Peyer's patch (tissue), 4 donors: ENCODE measurements around the gene ENG. TPM values are rescaled to one million over a fixed set of nuclear protein-coding genes. Genes with fewer than 3 reads are reported as not detected.

Experiments
- DNase-seq, 3 donors: peaks; one replicate each; pipeline ENCODE4 v3.0.0-alpha.2; 2017 to 2019
- H3K27ac ChIP-seq, 4 donors: fragments of 200-600 bp; sonication (generic); one replicate each; pipeline ENCODE4 v1.5.1; 2016 to 2019
- H3K27me3 ChIP-seq, 2 donors: fragments of 200-600 bp; sonication (generic); one replicate each; pipeline ENCODE4 v1.5.1; 2019
- H3K36me3 ChIP-seq, 3 donors: fragments of 200-600 bp; sonication (generic); one replicate each; pipeline ENCODE4 v1.5.1; 2016 to 2019
- H3K4me1 ChIP-seq, 4 donors: fragments of 200-600 bp; sonication (generic); one replicate each; pipeline ENCODE4 v1.5.1; 2016 to 2019
- H3K4me3 ChIP-seq, 4 donors: fragments of 200-600 bp; sonication (generic); 1 replicate in 3 of 4; 2 replicates in 1 of 4; pipeline ENCODE4 v1.5.1; 2016 to 2019; ENCODE audit warnings: mild to moderate bottlenecking in 1 of 4
- H3K9me3 ChIP-seq, 4 donors: fragments of 200-600 bp; sonication (generic); one replicate each; pipeline ENCODE4 v1.5.1; 2016 to 2019; ENCODE audit warnings: mild to moderate bottlenecking in 1 of 4
- POLR2A ChIP-seq, 2 donors: fragments of 450-650 bp; IDR thresholded peaks; one replicate each; pipeline ENCODE4 v1.5.1; 2017; ENCODE audit warnings: antibody characterized with exemption in 2 of 2, mild to moderate bottlenecking in 2 of 2, moderate library complexity in 2 of 2
- total RNA-seq, 4 donors: library from RNA; depleted of rRNA; stranded (reverse); fragments of >200 nt; gene quantifications; one replicate each; pipeline ENCODE4 v1.1.0, GENCODE V29; 2016
- TF ChIP-seq, protein P1 (sequence below), 6 experiments: fragments of 450-650 bp in 4 of 6; fragments of 200-600 bp in 2 of 6; sonication (generic) in 1 of 6; IDR thresholded peaks; one replicate each; pipeline ENCODE4 v1.5.1; 2017 to 2019; ENCODE audit warnings: antibody characterized with exemption in 6 of 6, mild to moderate bottlenecking in 3 of 6, moderate library complexity in 1 of 6

The ENG gene
- total RNA-seq, 4 donors from 2014 or later = 7.0 to 49.5 (median 25.0) TPM

GRCh38 chr9:127877566-127877998 is 23.1 kb upstream of the ENG start, which contains the start of gene AK1:
Gene AK1, minus strand, starts transcription at chr9:127877675. Its CDS starts 3,058 bp downstream, at chr9:127874617.
- Histone ChIP-seq H3K27ac (peak within 1 kb of the TSS; percentile 38 to 74 (median 58)), H3K9me3 (no peaks in the 10 kb centered on the region), H3K4me3 (peak within 1 kb of the TSS; percentile 27 to 70 (median 48)), H3K4me1 (peaks cover 0 to 45% (median 0%) of the 10 kb centered on the region in 4 donors), H3K27me3 (no peaks in the 10 kb centered on the region), H3K36me3 (no peaks in the 10 kb centered on the region)
- DNase-seq = peak in 2 of 3 donors; percentile 77 to 83
- TF ChIP-seq, protein P1, sequence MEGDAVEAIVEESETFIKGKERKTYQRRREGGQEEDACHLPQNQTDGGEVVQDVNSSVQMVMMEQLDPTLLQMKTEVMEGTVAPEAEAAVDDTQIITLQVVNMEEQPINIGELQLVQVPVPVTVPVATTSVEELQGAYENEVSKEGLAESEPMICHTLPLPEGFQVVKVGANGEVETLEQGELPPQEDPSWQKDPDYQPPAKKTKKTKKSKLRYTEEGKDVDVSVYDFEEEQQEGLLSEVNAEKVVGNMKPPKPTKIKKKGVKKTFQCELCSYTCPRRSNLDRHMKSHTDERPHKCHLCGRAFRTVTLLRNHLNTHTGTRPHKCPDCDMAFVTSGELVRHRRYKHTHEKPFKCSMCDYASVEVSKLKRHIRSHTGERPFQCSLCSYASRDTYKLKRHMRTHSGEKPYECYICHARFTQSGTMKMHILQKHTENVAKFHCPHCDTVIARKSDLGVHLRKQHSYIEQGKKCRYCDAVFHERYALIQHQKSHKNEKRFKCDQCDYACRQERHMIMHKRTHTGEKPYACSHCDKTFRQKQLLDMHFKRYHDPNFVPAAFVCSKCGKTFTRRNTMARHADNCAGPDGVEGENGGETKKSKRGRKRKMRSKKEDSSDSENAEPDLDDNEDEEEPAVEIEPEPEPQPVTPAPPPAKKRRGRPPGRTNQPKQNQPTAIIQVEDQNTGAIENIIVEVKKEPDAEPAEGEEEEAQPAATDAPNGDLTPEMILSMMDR (IDR thresholded peaks at IDR 0.05) = no peak
- TF ChIP-seq POLR2A (IDR thresholded peaks at IDR 0.05) = peak in 1 of 2 donors; percentile 21

GRCh38 chr9:127876764-127877562 is 22.5 kb upstream of the ENG start:
- DNase-seq = no peak
- TF ChIP-seq, protein P1 (IDR thresholded peaks at IDR 0.05) = no peak
- TF ChIP-seq POLR2A (IDR thresholded peaks at IDR 0.05) = no peak
- Histone ChIP-seq H3K9me3 (no peaks in the 10 kb centered on the region), H3K4me3 (peak overlapping the region; percentile 27 to 70 (median 48)), H3K27me3 (no peaks in the 10 kb centered on the region), H3K4me1 (peaks cover 0 to 45% (median 0%) of the 10 kb centered on the region in 4 donors), H3K27ac (peak overlapping the region; percentile 38 to 74 (median 58)), H3K36me3 (no peaks in the 10 kb centered on the region)

DNA sequence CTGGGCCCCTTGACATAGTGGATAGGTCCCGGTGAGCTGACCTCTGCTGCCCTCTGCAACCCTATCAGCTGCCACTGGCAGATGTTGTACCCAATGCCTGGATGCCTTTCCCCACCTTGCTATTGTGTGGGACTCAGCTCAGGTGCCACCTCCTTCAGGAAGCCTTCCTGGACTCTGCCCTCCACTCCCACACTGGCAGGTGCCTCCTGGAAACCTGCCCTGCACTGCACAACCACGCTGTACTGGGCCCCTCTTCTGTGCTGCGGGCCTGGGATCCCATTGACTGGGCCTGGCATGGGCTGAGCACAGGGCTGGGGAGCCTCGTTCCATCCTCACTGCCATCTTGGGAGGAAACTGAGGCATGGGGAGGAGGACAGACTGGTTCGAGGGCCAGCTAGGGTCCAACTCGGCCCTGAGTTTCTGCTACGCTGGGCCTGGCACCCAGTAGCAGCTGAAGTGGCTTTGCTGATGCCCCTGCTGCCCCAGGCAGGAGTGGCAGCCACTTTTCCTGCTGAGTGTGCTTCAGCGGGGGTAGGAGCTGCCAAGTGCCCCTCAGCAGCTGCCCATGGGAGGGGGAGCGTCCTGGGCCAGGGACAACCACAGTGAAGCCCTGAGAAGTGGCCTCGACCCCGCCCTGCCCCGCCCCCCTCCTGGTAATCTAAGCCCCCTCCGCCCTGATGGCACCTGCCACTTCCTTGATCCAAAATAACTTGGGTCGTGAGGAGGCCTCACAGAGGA is 21.7 kb upstream of the ENG start:
- H3K27ac ChIP-seq = no peak overlapping the region
- no peak for DNase-seq
- H3K27me3 ChIP-seq = no peaks in the 10 kb centered on the region
- no peaks in the 10 kb centered on the region for H3K9me3 ChIP-seq
- peaks cover 0 to 45% (median 0%) of the 10 kb centered on the region in 4 donors for H3K4me1 ChIP-seq
- H3K36me3 ChIP-seq = no peaks in the 10 kb centered on the region
- TF ChIP-seq POLR2A (IDR thresholded peaks at IDR 0.05) = no peak
- TF ChIP-seq, protein P1 (IDR thresholded peaks at IDR 0.05) = no peak
- no peak overlapping the region for H3K4me3 ChIP-seq

GRCh38 chr9:127875306-127875966 is 21.0 kb upstream of the ENG start:
- TF ChIP-seq, protein P1 (IDR thresholded peaks at IDR 0.05) = no peak
- Histone ChIP-seq H3K9me3 (no peaks in the 10 kb centered on the region), H3K4me3 (no peak overlapping the region), H3K27me3 (no peaks in the 10 kb centered on the region), H3K27ac (no peak overlapping the region), H3K36me3 (no peaks in the 10 kb centered on the region), H3K4me1 (peaks cover 0 to 45% (median 0%) of the 10 kb centered on the region in 4 donors)
- no peak for DNase-seq
